SW480 (cell line): ENCODE measurements around the gene AKAP13.
A peak's percentile ranks its signal among the peaks of the same experiment; 100 is the strongest.

Source experiments
- DNase-seq: peaks from one replicate; pipeline ENCODE4 v3.0.0-alpha.2; 2016; ENCODE audit warnings: low spot score

The AKAP13 gene

GRCh38 chr15:85706779-85707518 is 326.5 kb downstream of the AKAP13 start:
- no peak for DNase-seq

DNA sequence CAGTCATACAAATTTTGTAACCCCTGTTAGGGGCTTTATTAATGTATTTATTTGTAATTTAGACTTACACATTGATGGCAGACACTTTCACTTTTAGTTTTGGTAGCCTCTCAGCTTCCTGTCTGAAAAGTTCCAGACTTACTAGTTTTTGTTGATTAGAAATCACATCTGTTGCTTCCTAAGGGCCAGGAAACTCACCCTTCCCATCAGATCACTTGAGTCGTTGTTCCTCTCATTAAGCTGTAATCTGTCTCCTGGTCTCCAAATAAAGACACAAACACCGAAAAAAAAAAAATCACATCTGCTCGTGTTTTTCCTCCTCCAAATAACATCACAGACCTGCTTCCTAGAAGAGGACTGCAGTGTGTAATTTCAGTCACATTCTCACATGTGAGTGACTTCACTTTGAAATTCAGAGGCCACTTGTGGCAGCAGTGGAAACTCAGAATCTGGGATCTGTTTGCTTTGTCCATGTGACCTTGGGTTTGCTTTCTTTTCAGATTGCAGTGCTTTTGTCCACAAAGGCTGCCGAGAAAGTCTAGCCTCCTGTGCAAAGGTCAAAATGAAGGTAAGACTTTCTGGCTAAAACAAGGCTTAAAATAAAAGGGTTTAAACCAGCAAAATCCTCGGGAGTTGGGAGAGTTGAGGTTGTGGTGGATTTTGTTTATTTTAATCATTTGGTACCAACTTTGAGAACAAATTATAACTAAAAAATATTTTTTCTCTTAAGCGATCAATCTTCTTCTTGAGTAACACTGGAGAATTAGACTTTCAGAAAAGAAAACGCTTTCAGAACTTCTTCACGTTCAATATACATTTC is 327.3 kb downstream of the AKAP13 start:
- DNase-seq: no peak

DNA sequence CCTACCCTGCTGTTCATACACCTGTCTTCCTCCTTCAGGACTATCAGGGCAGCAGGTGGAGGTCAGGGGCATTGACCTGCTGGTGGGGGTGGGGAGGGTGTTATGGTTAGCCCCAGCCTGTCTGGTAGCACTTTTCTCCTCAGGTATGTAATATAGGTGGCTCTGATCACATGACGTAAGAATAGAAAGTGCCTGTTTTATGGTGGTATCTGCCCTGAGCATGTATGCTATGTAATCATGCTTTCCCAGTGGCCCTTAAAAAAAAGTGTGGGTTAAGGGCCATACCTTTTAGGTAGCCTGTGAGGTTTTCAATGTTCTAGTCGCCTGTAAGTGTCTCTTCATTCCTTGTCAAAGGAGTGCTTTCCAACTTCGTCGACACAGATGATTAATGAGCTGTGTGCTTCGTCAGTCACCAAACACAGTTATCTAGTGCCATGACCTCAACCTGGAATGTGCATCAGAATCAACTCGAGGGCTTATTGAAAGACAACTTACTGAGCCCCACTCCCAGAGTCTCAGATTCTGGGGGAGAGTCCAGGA is 328.1 kb downstream of the AKAP13 start:
- no peak for DNase-seq

DNA sequence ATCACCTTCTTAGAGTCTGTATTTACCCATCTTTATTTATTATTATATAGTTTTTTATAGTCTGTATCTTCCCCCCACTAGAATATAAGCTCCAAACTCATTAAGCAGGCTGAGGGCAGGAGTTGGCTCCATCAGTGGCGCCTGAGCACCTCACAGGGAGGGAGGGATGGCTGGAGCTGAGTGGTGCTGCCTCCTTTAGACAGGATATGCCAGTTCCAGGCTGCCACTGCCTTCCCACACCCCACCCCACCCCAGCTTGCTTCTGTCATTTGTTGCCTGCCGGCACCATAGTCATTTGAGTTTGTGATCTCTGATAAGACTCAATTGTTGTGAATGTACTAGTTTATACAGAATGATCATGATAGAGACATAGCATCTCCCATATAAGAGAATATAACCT is 328.8 kb downstream of the AKAP13 start:
- DNase-seq: no peak

GRCh38 chr15:85710340-85710842 is 330.0 kb downstream of the AKAP13 start:
- no peak for DNase-seq

DNA sequence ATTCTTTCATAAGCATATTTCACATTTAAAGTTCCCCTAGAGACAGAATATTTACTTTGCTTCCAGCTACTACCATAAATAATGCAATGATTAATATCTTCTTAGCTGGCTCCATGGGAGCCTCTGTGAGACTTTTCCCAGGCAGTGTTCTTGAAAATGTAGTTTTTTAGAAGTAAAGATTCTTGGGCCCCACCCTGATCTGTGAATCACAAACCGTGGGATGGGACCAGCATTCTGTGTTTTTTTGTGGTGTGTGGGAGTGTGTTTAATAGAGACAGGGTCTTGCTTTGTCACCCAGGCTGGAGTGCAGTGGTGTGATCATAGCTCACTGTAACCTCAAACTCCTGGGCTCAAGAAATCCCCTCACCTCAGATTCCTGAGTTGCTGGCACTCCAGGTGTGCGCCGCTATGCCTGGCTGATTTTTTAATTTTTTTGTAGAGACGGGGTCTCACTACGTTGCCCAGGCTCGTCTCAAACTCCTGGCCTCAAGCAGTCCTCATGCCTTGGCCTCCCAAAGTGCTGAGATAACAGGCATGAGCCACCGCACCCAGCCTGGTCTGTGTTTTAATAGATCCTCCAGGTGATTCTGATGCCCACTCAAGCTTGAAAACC is 331.3 kb downstream of the AKAP13 start:
- no peak for DNase-seq

- DNase-seq: no peak
Observed at GRCh38 chr15:85716261-85716660, 335.9 kb downstream of the AKAP13 start.

DNA sequence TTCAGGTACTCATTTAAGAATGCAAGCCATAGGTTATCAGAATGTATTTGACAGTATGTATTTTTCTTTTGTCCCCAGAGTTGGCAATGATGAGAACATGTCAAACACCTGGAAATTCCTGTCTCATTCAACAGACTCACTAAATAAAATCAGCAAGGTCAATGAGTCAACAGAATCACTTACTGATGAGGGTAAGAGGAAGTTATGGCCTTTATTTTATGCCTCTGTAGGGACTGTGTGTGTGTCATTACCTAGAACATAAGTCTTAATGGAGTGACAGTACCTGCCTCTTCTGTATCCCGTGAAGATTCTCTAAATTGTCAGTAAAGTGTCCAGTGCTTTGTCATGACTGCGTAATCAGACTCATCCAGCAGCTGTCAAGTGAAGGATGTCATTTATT is 336.8 kb downstream of the AKAP13 start:
- DNase-seq: no peak

- DNase-seq: no peak
Observed at GRCh38 chr15:85718271-85718971, 338.0 kb downstream of the AKAP13 start.

DNA sequence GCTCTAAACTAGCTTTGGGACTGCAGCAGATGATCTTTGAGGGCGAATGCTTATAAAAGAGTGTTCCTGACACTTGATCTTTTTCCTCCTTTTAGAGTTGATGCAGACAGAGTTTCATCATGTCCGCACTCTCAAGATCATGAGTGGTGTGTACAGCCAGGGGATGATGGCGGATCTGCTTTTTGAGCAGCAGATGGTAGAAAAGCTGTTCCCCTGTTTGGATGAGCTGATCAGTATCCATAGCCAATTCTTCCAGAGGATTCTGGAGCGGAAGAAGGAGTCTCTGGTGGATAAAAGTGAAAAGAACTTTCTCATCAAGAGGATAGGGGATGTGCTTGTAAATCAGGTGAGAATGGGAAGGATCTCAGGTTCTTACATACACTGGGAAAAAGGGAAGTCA is 338.6 kb downstream of the AKAP13 start:
- DNase-seq: no peak

DNA sequence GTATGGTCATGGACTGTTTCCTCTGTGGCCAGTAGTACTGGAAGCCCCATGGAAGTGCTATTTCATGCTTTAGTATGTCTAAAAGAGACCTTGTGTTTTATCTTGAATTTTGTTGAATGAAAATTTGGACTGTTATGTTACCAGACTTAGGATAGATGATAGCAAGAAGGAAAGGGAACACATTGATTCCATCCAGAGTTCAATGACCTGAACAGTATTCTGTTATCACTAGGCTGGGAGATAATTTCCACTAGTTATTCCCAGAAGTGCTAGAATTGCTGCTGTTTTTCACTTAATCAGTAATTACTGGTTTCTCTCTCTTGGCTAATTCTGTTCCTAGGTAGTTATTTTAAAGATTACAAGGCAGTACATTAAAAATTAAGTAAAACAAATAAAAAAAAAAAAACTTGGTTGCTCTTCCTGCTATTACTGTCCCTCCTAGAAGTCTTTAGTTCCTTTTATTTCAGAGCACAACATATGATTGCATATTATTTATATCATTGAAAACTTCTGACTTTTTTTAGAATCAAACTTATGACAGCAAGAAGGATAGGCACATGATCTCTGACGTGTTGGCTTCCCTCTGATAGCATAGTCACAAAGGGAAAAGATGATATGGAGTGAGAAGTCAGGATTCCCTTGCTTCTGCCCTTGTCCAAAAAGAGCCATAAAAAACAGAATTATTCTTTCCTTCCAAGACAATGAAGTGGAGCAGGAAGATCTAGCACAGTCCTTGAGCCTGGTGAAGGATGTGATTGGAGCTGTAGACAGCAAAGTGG is 342.2 kb downstream of the AKAP13 start:
- no peak for DNase-seq

DNA sequence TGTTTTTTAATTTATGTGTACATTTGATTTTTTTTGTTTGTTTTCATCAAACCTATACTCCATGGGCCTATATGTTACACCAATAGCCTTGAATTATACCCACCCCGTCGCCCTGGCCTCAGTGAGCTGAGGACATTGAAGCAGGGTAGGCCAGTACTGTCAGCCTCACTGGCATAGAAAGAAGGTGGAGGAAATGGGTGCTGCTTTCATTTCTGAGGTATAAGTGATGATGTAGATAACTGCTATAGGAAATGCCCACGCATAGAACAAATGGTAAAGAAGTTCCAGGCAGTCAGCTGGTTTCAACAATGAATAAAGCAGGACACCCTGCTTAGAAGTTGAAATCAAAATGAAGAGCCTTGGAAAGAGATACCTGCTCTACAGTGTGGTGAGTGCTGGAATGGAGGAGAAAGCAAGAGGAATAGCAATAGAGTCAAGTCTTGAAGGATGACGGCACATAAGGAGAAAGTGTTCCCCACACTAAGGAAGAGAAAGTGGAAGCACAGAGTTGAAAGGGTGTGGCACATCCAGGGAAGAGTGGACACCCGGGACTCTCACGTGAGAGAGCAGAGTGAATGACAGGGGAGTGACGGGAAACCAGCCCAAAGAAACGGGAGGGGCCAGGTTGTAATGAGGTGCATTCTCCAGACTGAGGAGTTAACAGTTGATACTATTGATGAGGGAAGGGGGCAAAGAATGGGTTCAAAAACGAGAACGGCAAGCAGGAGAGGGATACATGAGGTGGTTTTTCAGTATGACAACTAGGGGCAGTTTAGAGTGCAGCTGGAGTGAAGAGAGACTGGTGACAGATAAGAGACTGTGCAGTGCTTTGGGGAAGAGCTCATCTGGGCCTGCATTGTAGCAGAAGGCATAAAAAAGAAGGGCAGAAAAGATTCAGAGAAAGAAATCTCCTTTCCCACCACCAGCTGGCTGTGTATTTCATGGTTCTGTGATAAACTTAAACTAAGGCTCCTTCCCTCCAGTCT is 343.9 kb downstream of the AKAP13 start:
- no peak for DNase-seq

GRCh38 chr15:85725019-85725418 is 344.6 kb downstream of the AKAP13 start:
- DNase-seq: no peak

DNA sequence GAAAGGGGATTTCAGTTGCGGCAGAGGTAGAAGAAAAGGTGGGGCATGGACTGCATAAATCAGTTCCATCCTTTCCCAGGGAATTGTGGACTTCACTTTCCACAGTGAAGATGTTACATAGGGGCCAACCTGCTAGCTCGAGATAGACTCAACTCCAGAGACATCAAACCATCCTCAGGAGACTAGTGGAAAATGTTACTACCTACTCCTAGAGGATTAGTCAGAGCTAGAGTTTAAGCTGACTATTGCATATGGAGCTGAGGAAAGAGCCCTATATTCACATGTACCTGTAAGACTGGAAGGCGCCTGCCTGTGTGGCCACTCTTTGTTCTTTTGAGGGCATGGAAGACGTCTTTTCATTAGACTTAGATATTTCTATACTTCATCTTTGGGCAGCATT is 345.2 kb downstream of the AKAP13 start:
- no peak for DNase-seq

DNA sequence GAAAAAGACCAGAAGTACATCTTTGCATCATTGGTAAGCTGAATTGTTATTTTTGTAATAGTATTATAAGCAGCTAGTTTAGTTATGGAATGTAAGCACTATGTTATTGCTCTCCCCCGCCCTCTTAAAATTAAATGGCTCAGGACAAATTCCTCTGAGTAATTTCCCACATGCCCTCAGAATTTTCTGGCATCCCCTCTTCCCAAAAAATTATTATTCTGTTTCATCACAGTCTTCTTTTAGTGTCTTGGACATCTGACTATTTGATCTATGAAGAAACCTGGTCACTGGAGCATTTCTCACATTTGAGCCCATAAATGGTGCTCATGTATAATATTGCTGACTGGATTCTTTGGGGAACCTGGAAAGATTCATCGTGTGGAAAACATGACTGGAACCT is 346.1 kb downstream of the AKAP13 start:
- no peak for DNase-seq

DNA sequence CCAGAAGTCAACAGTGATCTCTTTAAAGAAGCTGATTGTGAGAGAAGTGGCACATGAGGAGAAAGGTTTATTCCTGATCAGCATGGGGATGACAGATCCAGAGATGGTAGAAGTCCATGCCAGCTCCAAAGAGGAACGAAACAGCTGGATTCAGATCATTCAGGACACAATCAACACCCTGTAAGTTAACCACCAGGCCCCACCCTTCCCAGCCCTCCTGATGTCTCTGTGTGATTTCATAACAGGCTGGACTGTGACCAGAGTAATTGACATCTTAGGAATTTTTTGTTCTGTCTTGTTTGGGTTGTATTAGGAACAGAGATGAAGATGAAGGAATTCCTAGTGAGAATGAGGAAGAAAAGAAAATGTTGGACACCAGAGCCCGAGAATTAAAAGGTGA is 346.7 kb downstream of the AKAP13 start:
- no peak for DNase-seq

DNA sequence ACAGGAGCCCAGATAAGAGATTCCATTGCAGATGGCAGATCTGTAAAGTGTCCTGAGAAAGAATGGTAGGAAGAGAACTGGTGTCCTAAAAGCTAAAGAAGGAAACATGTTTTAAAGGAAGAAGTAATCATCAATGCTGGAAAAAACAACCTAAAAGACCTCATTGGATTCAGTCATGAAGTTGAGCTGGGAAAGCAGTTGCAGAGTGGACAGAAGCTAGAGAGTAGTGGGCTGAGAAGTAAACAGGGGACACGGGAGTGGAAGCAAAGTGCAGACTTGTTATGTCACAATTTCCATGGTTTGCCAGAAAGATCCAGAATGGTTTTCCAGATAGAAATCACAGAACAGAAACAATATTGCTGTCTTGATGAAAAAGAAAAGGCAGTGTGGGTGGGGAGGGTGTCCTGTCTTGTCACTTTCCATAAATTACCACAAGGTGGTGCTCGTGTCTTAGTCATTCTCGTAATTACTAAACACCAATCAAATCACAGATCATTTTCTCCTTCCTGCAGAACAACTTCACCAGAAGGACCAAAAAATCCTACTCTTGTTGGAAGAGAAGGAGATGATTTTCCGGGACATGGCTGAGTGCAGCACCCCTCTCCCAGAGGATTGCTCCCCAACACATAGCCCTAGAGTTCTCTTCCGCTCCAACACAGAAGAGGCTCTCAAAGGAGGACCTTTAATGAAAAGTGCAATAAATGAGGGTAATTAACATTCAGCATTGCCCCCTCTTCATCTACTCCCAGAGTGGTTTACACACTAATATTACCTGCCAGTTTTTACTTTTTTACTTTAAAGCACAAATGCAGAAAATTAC is 349.8 kb downstream of the AKAP13 start:
- peak; percentile 69 for DNase-seq

- no peak for DNase-seq
Observed at GRCh38 chr15:85733416-85733815, 353.0 kb downstream of the AKAP13 start.

- DNase-seq: no peak
Observed at GRCh38 chr15:85737061-85737460, 356.7 kb downstream of the AKAP13 start.
